K562 (cell line): Measurements from ENCODE around the gene NANS. TPM values are rescaled to one million over a fixed set of nuclear protein-coding genes. Genes with fewer than 3 reads are reported as not detected.

Experiments used
- CSDE1 ChIP-seq, 2 experiments: fragments of 450-650 bp; IDR thresholded peaks; 2 replicates each; pipeline ENCODE4 v1.6.1; 2016; ENCODE audit warnings: mild to moderate bottlenecking in 1 of 2
- HDAC1 ChIP-seq, 2 experiments: fragments of 450-650 bp; IDR thresholded peaks; 2 replicates each; pipeline ENCODE4 v1.6.1; 2016 to 2017; ENCODE audit warnings: inconsistent platforms in 1 of 2, mild to moderate bottlenecking in 1 of 2, moderate library complexity in 1 of 2
- NBN ChIP-seq: fragments of 450-650 bp; IDR thresholded peaks from 2 replicates; pipeline ENCODE4 v1.6.1; 2016; ENCODE audit warnings: low read depth, mild to moderate bottlenecking
- NFXL1 ChIP-seq: fragments of 450-650 bp; formaldehyde crosslinking; IDR thresholded peaks from 2 replicates; pipeline ENCODE4 v1.4.0; 2021; ENCODE audit warnings: mild to moderate bottlenecking
- POLR2B ChIP-seq: fragments of 450-650 bp; IDR thresholded peaks from 2 replicates; pipeline ENCODE4 v1.6.1; 2018; ENCODE audit warnings: low read depth; ENCODE audit not compliant: partially characterized antibody
- POU5F1 ChIP-seq: fragments of 150-350 bp; IDR thresholded peaks from 2 replicates; pipeline ENCODE4 v1.6.1; 2014; ENCODE audit warnings: borderline replicate concordance, low read length, low read depth, mild to moderate bottlenecking; ENCODE audit not compliant: partially characterized antibody
- ZNF311 ChIP-seq: fragments of 250-450 bp; sonication (Bioruptor Pico); IDR thresholded peaks from 2 replicates; pipeline ENCODE4 v1.4.0; 2020; ENCODE audit warnings: mild to moderate bottlenecking, moderate library complexity
- ZNF445 ChIP-seq: fragments of 250-450 bp; sonication (Bioruptor Pico); IDR thresholded peaks from 2 replicates; pipeline ENCODE4 v1.4.0; 2020; ENCODE audit warnings: low read depth, mild to moderate bottlenecking, moderate library complexity
- polyA plus RNA-seq, 8 experiments: library from polyadenylated mRNA; depleted of rRNA in 4 of 8; stranded (reverse) in 5 of 8; unstranded in 3 of 8; fragments of >200 nt; fragmentation: Nextera tagmentation in 2 of 8; fragmentation: Illumina TruSeq in 1 of 8; extraction: Ambion mirVana in 2 of 8; extraction: Trizol in 1 of 8; gene quantifications; 2 replicates each; pipeline versions ENCODE4 v1.2.1 to v1.2.3, GENCODE V29; 2011 to 2014; ENCODE audit warnings: inconsistent platforms in 1 of 8, missing spikeins in 1 of 8
- total RNA-seq, 7 experiments: library from RNA; depleted of rRNA in 6 of 7; stranded (reverse); fragments of >200 nt in 6 of 7; fragmentation: Illumina TruSeq in 2 of 7; extraction: Trizol in 2 of 7; gene quantifications; 2 replicates each; pipeline versions ENCODE4 v1.2.1 to v1.2.3, GENCODE V29; 2011 to 2021; ENCODE audit warnings: low replicate concordance in 1 of 7
- TF ChIP-seq, protein P1 (sequence below): sonication (generic); formaldehyde crosslinking; IDR thresholded peaks from 2 replicates; pipeline ENCODE4 v1.8.0; 2022; ENCODE audit warnings: missing genetic modification reagents, mild to moderate bottlenecking, borderline replicate concordance
- TF ChIP-seq, protein P2 (sequence below): fragments of 250-450 bp; sonication (Bioruptor Pico); IDR thresholded peaks from 2 replicates; pipeline ENCODE4 v1.8.0; 2022; ENCODE audit warnings: inconsistent platforms
- TF ChIP-seq, protein P3 (sequence below), 2 experiments: fragments of 250-450 bp in 1 of 2; fragments of 450-650 bp in 1 of 2; sonication (Bioruptor Pico) in 1 of 2; IDR thresholded peaks; 2 replicates each; pipeline versions ENCODE4 v1.6.1 to v1.8.0; 2016 to 2021; ENCODE audit warnings: mild to moderate bottlenecking in 2 of 2, moderate library complexity in 2 of 2, missing compliant biosample characterization in 1 of 2, missing genetic modification characterization in 1 of 2
- TF ChIP-seq, protein P4 (sequence below): fragments of 150-350 bp; conservative IDR thresholded peaks from 2 replicates; pipeline ENCODE4 v1.6.1; 2014; ENCODE audit warnings: low read length
- TF ChIP-seq, protein P5 (sequence below): sonication (generic); IDR thresholded peaks from 2 replicates; pipeline ENCODE4 v1.6.1; 2016

Gene NANS
- total and polyA plus RNA-seq, 9 of the 15 experiments (the other 6 are each of a cell fraction or from before 2014, with no cell fraction given), result 37.1 to 181 (median 137) TPM

DNA sequence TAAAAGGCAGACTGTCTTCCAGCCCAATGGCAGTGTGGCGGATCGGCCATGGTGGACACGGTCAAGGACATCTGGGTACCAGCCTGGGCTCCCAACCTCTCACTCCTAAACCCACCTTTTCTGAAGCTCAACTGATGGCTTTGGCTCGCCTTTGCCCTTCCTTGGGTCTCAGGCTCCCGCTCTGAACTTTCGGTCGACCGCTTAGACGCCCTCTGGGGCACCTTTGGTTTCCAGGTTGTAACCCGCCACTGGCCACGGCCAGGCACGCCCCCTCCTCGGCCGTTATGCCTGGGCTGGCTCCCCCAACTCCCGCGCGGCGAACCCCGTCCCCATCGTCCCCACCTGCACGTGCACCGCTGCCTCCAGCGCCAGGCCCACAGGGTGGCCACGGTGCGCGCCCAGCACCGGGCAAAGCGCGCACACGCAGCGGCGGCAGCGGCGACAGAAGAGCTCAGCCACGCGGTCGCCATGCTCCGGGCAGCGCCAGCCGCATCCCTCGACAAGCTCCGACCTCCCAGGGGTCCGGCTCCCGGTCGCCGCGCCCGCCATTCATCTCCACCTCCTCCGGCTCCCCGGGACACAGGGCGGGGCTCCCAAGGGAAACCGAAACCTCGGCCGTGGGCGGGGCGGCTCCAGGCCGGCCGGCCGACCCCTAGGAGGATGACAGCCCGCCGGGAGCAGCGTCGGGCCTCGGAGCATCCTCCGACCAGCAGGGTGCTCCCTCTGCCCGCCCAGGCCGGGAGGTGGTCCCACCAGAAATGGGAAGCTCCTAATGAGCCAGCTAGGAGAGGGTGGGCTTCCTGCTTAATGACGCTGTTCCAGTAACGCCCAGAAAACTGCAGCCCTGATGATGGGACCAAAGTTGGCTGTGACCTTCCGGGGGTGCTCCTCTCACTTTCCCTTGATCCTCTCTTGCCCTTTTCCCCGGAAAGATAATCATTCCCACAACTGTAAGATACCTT, 62.4 kb downstream of the NANS start, which contains the start of gene TRIM14 (continued):
- TF ChIP-seq, protein P1, sequence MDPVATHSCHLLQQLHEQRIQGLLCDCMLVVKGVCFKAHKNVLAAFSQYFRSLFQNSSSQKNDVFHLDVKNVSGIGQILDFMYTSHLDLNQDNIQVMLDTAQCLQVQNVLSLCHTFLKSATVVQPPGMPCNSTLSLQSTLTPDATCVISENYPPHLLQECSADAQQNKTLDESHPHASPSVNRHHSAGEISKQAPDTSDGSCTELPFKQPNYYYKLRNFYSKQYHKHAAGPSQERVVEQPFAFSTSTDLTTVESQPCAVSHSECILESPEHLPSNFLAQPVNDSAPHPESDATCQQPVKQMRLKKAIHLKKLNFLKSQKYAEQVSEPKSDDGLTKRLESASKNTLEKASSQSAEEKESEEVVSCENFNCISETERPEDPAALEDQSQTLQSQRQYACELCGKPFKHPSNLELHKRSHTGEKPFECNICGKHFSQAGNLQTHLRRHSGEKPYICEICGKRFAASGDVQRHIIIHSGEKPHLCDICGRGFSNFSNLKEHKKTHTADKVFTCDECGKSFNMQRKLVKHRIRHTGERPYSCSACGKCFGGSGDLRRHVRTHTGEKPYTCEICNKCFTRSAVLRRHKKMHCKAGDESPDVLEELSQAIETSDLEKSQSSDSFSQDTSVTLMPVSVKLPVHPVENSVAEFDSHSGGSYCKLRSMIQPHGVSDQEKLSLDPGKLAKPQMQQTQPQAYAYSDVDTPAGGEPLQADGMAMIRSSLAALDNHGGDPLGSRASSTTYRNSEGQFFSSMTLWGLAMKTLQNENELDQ (CRISPR knock-in tag), result no peak
- TF ChIP-seq ZNF445 (no peak), NFXL1 (CRISPR knock-in tag) (no peak), POU5F1 (no peak), HDAC1 (IDR thresholded peaks at IDR 0.05) (peak in 1 of 2 experiments; percentile 95; a peak in 3 of 4 replicates), POLR2B (no peak), CSDE1 (IDR thresholded peaks at IDR 0.05) (no peak), ZNF311 (CRISPR knock-in tag) (no peak), NBN (no peak)
- TF ChIP-seq, protein P2, sequence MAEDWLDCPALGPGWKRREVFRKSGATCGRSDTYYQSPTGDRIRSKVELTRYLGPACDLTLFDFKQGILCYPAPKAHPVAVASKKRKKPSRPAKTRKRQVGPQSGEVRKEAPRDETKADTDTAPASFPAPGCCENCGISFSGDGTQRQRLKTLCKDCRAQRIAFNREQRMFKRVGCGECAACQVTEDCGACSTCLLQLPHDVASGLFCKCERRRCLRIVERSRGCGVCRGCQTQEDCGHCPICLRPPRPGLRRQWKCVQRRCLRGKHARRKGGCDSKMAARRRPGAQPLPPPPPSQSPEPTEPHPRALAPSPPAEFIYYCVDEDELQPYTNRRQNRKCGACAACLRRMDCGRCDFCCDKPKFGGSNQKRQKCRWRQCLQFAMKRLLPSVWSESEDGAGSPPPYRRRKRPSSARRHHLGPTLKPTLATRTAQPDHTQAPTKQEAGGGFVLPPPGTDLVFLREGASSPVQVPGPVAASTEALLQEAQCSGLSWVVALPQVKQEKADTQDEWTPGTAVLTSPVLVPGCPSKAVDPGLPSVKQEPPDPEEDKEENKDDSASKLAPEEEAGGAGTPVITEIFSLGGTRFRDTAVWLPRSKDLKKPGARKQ (CRISPR knock-in tag), result no peak
- TF ChIP-seq, protein P3, sequence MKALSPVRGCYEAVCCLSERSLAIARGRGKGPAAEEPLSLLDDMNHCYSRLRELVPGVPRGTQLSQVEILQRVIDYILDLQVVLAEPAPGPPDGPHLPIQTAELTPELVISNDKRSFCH (CRISPR knock-in tag; IDR thresholded peaks at IDR 0.05), result no peak
- TF ChIP-seq, protein P3 (tag; IDR thresholded peaks at IDR 0.05), result peak; percentile 49; the same call in 1 of the 2 replicates
- TF ChIP-seq, protein P4, sequence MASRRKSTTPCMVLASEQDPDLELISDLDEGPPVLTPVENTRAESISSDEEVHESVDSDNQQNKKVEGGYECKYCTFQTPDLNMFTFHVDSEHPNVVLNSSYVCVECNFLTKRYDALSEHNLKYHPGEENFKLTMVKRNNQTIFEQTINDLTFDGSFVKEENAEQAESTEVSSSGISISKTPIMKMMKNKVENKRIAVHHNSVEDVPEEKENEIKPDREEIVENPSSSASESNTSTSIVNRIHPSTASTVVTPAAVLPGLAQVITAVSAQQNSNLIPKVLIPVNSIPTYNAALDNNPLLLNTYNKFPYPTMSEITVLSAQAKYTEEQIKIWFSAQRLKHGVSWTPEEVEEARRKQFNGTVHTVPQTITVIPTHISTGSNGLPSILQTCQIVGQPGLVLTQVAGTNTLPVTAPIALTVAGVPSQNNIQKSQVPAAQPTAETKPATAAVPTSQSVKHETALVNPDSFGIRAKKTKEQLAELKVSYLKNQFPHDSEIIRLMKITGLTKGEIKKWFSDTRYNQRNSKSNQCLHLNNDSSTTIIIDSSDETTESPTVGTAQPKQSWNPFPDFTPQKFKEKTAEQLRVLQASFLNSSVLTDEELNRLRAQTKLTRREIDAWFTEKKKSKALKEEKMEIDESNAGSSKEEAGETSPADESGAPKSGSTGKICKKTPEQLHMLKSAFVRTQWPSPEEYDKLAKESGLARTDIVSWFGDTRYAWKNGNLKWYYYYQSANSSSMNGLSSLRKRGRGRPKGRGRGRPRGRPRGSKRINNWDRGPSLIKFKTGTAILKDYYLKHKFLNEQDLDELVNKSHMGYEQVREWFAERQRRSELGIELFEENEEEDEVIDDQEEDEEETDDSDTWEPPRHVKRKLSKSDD, result no peak
- TF ChIP-seq, protein P5, sequence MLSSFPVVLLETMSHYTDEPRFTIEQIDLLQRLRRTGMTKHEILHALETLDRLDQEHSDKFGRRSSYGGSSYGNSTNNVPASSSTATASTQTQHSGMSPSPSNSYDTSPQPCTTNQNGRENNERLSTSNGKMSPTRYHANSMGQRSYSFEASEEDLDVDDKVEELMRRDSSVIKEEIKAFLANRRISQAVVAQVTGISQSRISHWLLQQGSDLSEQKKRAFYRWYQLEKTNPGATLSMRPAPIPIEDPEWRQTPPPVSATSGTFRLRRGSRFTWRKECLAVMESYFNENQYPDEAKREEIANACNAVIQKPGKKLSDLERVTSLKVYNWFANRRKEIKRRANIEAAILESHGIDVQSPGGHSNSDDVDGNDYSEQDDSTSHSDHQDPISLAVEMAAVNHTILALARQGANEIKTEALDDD, result no peak
